SU-DHL-6 (cell line): ENCODE measurements around the gene ARSB.

Source experiments
- EZH2phosphoT487 ChIP-seq: fragments of 200-600 bp; sonication (generic), shearing (Covaris generic); conservative IDR thresholded peaks from 2 replicates; pipeline ENCODE4 v1.6.1; 2018; ENCODE audit warnings: mild to moderate bottlenecking, antibody characterized with exemption, low read length, moderate library complexity, mixed read lengths
- TF ChIP-seq, protein P1 (sequence below): fragments of 200-600 bp; sonication (generic); IDR thresholded peaks from one replicate; pipeline ENCODE4 v1.5.1; 2017; ENCODE audit warnings: antibody characterized with exemption, mild to moderate bottlenecking, low read length, moderate library complexity; ENCODE audit not compliant: insufficient read depth, poor library complexity, severe bottlenecking

DNA sequence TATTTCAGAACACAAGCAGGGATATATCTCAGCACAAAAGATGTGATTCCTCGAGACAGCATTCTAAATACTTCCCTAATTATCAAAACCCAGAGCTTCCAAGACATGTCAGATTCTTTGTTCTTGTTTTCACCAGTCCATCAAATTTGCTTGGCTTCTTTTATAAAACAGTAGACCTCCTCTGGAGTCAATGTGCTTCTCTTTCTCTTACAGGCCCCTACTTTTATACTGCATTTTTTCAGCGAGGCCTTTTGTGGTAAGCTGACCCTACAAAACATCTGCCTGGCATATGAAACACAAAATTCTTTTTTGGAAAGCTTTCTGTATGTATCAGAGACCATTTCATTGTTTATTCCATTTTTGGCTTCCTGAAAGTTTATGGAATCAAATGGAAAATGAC is 81.8 kb downstream of the ARSB start:
- TF ChIP-seq EZH2phosphoT487: no peak
- TF ChIP-seq, protein P1, sequence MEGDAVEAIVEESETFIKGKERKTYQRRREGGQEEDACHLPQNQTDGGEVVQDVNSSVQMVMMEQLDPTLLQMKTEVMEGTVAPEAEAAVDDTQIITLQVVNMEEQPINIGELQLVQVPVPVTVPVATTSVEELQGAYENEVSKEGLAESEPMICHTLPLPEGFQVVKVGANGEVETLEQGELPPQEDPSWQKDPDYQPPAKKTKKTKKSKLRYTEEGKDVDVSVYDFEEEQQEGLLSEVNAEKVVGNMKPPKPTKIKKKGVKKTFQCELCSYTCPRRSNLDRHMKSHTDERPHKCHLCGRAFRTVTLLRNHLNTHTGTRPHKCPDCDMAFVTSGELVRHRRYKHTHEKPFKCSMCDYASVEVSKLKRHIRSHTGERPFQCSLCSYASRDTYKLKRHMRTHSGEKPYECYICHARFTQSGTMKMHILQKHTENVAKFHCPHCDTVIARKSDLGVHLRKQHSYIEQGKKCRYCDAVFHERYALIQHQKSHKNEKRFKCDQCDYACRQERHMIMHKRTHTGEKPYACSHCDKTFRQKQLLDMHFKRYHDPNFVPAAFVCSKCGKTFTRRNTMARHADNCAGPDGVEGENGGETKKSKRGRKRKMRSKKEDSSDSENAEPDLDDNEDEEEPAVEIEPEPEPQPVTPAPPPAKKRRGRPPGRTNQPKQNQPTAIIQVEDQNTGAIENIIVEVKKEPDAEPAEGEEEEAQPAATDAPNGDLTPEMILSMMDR: no peak
